GM19328 (cell line): ENCODE measurements around the gene TMEM225.
"Not testable (repeated sequence)": the region's sequence is repeated elsewhere in the genome, so short reads cannot be mapped to it uniquely, and the experiment has no call there.

Experiments
- ATAC-seq: cut with Tn5 transposase; IDR thresholded peaks from one replicate; pipeline ENCODE4 v1.9.1; 2021; ENCODE audit warnings: mild to moderate bottlenecking, moderate library complexity; ENCODE audit not compliant: unreplicated experiment

TMEM225 gene, protein sequence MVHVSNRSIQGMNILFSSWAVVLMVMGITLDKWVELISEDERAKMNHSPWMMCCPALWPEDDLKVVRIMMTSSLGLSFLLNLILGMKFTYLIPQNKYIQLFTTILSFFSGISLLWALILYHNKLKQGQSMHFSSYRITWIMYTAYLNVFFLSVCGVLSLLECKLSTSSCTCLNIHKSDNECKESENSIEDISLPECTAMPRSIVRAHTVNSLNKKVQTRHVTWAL

DNA sequence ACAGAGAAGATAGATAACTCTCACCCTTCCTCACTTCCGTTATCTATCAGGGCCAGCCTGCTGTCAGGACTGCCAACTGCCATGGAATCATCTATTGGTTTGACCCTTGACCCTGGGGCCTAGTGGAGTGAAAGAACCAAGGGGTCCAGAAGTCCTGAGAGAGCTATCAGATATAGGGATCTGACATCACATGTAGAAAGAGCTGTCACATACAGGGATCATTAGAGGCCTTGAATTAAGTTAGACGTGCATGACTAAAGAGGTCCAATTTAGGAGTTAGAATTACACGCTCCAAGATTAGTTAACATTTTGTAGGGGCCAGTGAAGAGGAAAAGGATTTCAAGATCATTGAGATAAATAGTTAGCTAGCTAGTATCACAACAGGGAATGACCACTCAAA is at the start of gene TMEM225:
Gene TMEM225, minus strand, starts transcription at position 101 of the 400 bp plus-strand sequence. CDS start 245 bp downstream, outside the sequence.
- no peak for ATAC-seq

DNA sequence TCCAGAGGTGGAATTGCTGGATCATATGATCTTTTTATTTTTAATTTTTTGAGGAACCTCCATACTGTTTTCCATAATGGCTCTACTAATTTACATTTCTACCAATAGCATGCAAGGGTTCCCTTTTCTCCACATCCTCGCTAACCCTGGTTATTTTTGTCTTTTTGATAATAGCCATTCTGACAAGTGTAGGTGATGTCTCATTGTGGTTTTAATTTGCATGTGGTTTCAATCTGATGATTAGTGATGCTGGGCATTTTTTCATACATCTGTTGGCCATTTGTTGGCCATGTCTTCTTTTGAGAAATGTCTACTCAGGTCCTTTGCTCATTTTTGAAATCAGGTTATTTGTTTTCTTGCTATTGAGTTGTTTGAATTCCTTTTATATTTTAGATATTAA is 38.6 kb upstream of the TMEM225 start:
- no peak for ATAC-seq

DNA sequence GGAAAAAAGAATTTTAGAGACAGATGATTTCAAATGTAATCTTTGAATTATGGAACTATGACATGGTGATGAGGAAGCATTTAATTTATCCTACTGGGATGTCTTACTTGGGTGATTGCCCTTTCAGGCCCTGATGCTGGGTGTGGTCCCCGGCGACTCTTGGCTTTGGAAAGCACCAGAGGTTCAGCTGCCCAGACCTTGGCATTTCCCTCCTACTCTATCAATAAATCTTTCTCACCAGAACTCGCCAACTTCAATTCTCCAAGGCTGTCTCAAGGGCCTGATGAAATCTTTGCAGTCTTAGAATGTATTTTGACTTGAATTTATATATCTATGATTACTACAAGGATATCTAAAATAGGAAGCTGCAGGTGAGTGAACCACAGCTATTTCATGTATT is 35.5 kb upstream of the TMEM225 start:
- no peak for ATAC-seq

- ATAC-seq, result no peak
These were observed 20.4 kb upstream of the TMEM225 start for GRCh38 chr11:123905826-123906225.

DNA sequence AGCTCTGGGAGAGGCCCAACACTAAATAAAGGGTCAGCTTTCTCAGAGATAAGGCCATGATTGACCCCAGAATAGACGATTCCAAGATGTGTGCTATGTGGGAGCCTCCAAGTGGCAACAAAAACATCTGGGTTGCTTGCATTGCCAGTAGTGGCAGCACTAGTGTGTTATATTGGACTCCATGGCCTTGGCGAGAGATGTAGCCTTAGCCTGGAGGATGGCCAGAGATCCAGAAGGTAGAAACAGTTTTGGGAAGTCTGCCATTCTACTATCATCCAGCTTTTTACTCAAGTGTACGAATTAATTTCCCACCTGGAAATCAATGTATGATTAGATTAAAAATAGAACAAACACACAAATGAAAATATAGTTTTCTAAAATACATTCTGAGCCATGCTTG is 19.5 kb upstream of the TMEM225 start:
- ATAC-seq, result no peak

DNA sequence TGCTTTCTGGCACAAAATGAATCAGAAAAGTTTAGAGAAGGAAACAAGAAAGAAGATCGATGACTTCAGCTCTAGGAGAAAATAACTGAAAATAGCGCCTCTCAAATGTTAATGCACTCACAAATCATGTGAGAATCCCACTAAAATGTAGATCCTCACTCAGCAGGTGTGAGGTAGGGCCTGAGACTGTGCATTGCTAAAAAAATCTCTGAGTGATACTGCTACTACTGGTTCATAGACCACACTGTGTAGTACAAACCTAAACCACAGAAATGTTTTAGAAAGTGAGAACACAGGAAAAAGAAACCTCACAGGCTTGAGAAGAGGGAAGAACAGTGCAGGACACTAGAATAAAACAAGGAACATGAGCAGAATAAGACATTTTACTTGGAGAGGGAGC is 18.5 kb upstream of the TMEM225 start:
- peak; percentile 85 for ATAC-seq

DNA sequence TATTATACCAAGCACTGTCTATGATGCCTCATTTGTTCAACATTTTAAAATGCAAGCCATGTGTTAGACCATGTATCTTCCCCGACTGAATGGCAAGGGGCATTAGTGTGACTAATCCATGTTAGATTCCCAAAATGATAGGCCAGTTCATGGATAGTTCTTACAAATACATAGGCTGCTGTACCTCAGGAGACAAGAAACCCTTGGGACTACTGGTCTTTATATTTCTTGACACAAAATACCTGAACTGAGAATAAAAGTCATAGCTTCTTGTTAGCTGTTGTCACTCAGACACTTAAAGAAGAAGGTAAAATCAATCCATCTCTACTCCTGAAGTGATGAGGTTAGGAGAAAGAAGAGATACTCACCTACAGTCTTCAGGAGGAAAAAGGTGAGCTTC is 16.4 kb upstream of the TMEM225 start, which contains the start of gene OR8D4:
Gene OR8D4, plus strand, starts transcription at position 301 of the 400 bp plus-strand sequence. CDS start 4,265 bp downstream, outside the sequence.
- ATAC-seq, result no peak

- no peak for ATAC-seq
These were observed 14.3 kb upstream of the TMEM225 start for GRCh38 chr11:123899792-123900191.

DNA sequence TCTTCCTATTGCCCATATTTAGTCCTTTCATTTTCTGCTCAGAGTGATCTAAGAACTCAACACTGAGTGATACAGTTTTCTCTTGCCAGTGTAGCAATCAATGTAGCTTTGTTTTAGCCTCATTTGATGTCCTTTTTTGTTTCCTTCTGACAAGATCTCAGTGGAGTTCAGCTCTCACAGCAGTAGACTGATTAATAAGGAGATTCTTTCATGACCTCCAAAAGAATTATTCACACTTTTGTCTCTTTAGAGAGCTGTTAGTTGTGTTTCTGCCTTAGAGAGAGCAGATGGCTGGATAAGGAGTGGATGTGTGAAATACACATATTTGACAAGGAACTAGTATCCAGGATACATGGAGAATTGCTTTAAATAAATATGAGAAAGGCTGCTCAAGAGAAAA is 6.6 kb upstream of the TMEM225 start:
- ATAC-seq, result no peak

- ATAC-seq, result no peak
These were observed 4.6 kb downstream of the TMEM225 start for GRCh38 chr11:123880912-123881311.

GRCh38 chr11:123867795-123868194 is 17.7 kb downstream of the TMEM225 start:
- ATAC-seq, result not testable (repeated sequence)

DNA sequence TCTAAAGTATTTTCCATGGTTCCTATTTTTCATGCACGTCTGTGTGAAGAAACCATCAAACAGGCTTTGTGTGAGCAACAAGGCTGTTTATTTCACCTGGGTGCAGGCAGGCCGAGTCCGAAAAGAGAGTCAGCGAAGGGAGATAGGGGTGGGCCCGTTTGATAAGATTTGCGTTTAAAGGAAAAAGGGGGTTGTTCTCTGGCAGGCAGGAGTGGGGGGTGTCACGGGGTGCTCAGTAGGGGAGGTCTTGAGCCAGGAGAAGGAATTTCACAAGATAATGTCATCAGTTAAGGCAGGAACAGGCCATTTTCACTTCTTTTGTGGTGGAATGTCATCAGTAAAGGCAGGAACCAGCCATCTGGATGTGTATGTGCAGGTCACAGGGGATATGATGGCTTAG is 20.2 kb downstream of the TMEM225 start:
- not testable (repeated sequence) for ATAC-seq

- ATAC-seq, result no peak
These were observed 25.7 kb downstream of the TMEM225 start for GRCh38 chr11:123859731-123860130.

- ATAC-seq, result no peak
These were observed 29.0 kb downstream of the TMEM225 start for GRCh38 chr11:123856444-123856843.

- no peak for ATAC-seq
These were observed 32.4 kb downstream of the TMEM225 start for GRCh38 chr11:123853038-123853437.

DNA sequence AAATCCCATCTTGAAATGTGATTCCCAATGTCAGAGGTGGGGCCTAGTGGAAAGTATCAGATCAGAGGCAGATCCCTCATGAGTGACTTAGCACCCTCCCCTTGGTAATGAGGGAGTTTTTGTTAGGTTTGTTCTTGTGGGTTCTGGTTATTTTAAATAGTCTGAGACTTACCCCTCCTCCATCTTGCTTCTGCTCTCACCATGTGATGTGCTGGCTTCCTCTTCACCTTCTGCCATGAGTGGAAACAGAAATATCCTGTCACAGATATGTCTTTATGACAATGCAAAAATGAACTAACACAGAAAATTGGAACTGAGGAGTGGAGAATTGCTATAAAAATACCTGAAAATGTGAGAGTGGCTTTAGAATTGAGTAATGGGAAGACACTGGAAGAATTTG is 33.1 kb downstream of the TMEM225 start:
- no peak for ATAC-seq

DNA sequence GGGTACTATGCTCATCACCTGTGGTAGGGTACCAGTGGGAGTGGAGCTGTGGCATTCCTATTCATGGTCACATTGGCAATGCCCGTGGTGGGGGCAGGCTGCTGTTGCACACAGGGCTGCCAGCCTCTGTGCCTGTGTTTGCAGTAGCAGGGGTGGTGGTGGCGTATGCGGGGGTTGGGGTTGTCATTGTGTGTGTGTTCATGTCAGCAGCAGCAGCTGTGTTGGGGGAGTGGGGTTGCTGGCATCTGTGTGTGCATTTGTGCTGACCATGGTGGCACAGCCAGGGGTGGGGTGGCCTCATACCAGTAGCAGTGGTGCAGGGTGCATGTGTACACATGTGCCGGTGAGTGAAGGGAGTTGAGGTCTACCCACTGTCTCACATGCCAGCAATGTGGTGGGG is 34.4 kb downstream of the TMEM225 start:
- no peak for ATAC-seq

DNA sequence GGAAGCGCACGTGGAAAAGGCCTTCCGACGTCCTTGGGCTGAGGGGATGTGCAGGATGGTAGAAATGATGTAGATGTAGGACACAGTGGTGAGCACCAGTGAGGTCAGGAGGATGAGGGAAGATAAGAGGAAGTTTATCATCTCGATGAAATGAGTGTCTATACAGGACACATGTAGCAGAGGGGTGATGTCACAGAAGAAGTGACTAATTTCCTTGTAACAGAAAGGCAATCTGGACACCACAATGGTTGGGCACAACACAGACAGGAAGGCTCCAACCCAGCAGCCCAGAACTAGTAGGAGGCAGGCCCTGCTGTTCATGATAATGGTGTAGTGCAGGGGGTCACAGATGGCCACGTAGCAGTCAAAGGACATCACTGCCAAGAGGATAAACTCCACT is 44.3 kb downstream of the TMEM225 start:
- no peak for ATAC-seq

- ATAC-seq, result no peak
These were observed 46.3 kb downstream of the TMEM225 start for GRCh38 chr11:123839131-123839530.

- no peak for ATAC-seq
These were observed 46.8 kb downstream of the TMEM225 start for GRCh38 chr11:123838659-123839058.

DNA sequence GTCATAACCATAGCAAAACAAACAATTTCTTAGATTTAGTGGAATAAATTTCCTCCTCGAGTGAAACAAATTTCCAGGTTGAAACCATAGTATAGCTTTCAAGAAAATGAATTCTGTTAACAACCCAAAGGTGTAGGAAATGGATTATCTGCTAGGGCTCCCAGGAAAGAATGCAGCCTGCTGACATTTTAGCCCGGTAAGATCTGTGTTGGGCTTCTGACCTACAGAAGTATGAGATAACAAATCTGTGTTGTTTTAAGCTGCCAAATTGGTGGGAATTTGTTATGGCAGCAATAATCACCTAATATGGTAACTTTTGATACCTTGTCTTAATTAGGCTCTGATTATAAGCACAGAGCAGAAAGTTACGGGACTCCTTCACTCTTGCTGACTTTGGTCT is 47.3 kb downstream of the TMEM225 start:
- ATAC-seq, result no peak

GRCh38 chr11:123833095-123833494 is 52.4 kb downstream of the TMEM225 start:
- ATAC-seq, result no peak
